ENCODE results near the gene EIF4G2.

GRCh38 chr11:10771457-10771856, 37.3 kb downstream of the EIF4G2 start:
- TF ChIP-seq CTCF (IDR thresholded peaks at IDR 0.05) (no peak), POLR2AphosphoS5 (IDR thresholded peaks at IDR 0.05) (no peak)

Measured in stomach (tissue), 4 donors.